Measurements from ENCODE around the gene EDARADD. TPM values are rescaled to one million over a fixed set of nuclear protein-coding genes. Genes with fewer than 3 reads are reported as not detected.
"Not testable (repeated sequence)": the region's sequence is repeated elsewhere in the genome, so short reads cannot be mapped to it uniquely, and the experiment has no call there.

The EDARADD gene
- total and polyA plus RNA-seq, 7 experiments from 2014 or later: 0.38 to 6.6 (median 0.73) TPM; not detected in 2

DNA sequence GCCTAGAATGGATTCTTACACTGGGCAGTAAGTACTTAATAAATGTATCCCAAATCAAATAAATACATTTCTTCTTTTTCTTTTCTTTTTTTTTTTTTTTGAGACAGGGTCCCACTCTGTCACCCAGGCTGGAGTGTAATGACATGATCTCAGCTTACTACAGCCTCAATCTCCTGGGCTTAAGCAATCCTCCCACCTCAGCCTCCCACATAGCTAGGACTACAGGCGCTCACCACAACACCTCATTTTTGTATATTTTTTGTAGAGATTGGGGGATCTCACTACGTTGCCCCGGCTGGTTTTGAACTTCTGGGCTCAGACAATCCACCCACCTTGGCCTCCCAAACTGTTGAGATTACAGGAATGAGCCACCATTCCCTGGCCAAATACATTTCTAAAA lies 66.0 kb downstream of the EDARADD start:
- DNase-seq (no peak), ATAC-seq (no peak)
- H3K4me1 Mint-ChIP-seq: peaks cover 3 to 11% (median 5%) of the 10 kb centered on the region in 7 donors
- H3K9me3 Mint-ChIP-seq: no peaks in the 10 kb centered on the region
- intact Hi-C loops (cut with micrococcal nuclease): no loop called here
- peaks cover 0 to 5% (median 0%) of the 10 kb centered on the region in 5 donors for H3K36me3 Mint-ChIP-seq
- H3K27ac Mint-ChIP-seq: no peak overlapping the region
- CTCF ChIA-PET: no interaction called here
- Histone ChIP-seq H3K36me3 (ENCODE audit: control insufficient read depth in 2 of 3, insufficient read depth in 3 of 3, low read length in 3 of 3) (no peaks in the 10 kb centered on the region), H3K27ac (ENCODE audit: low read depth, low read length) (no peak overlapping the region), H3K4me3 (ENCODE audit: low read length) (no peak overlapping the region), H3K9me3 (ENCODE audit: control insufficient read depth in 2 of 3, low read length in 3 of 3) (no peaks in the 10 kb centered on the region), H3K4me1 (ENCODE audit: control insufficient read depth in 2 of 2, insufficient read depth in 2 of 2, low read length in 2 of 2) (peaks cover 4 to 5% of the 10 kb centered on the region in 2 donors), H3K27me3 (ENCODE audit: control insufficient read depth in 2 of 2, insufficient read depth in 2 of 2, low read length in 2 of 2) (no peaks in the 10 kb centered on the region)
- POLR2A ChIA-PET: no interaction called here
- H3K4me3 Mint-ChIP-seq: no peak overlapping the region
- H3K27me3 Mint-ChIP-seq: peaks cover 2 to 28% (median 11%) of the 10 kb centered on the region in 5 donors

GRCh38 chr1:236464197-236464596 lies 70.1 kb downstream of the EDARADD start:
- peaks cover 11 to 39% (median 21%) of the 10 kb centered on the region in 5 donors for H3K27me3 Mint-ChIP-seq
- intact Hi-C loops (cut with micrococcal nuclease); ATAC-seq: not testable (repeated sequence)

DNA sequence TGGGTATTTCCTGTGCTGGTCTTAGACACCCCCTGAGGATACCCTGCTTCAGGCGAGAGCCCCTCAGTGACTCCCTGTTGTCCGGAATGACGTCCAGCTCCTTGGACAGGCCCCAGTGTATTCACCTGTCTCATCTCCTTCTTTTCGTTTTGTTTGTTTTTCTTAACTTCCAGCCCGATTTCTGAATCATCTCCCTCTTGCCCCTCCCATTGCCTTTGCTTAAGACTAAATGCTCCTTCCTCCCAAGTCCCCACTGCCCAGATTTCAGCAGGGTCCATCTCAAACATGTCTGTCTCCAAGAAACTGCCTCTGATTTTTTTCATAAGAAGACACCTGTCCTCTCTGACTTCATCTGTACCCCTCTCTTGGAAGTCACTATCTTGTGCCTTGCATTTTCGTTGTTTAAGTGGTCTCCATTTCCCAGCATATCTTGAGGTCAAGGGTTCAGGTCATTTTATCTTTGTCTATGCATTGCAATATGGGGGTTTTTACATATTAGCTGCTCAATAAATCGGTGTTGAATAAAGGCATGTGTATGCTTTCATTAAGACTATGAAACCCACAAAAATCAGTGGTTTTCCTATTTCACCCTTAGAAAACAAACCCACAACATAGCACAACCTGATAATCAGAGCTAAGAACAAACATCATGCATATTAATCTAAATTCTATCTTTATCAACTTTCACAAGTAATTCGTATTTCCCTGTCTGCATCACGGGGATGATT lies 71.3 kb downstream of the EDARADD start:
- ChIA-PET CTCF (no interaction called here), POLR2A (no interaction called here)
- H3K27me3 Mint-ChIP-seq: peaks cover 11 to 39% (median 21%) of the 10 kb centered on the region in 5 donors
- H3K36me3 Mint-ChIP-seq: peaks cover 0 to 5% (median 0%) of the 10 kb centered on the region in 5 donors
- H3K36me3 ChIP-seq (ENCODE audit: control insufficient read depth in 2 of 3, insufficient read depth in 3 of 3, low read length in 3 of 3): no peaks in the 10 kb centered on the region
- peak overlapping the region in 3 of 9 donors; percentile 31 to 41 (median 35) for H3K27ac Mint-ChIP-seq
- H3K9me3 ChIP-seq (ENCODE audit: control insufficient read depth in 2 of 3, low read length in 3 of 3): no peaks in the 10 kb centered on the region
- peaks cover 17 to 20% of the 10 kb centered on the region in 2 donors for H3K4me1 ChIP-seq (ENCODE audit: control insufficient read depth in 2 of 2, insufficient read depth in 2 of 2, low read length in 2 of 2)
- no peaks in the 10 kb centered on the region for H3K27me3 ChIP-seq (ENCODE audit: control insufficient read depth in 2 of 2, insufficient read depth in 2 of 2, low read length in 2 of 2)
- intact Hi-C loops (cut with micrococcal nuclease): no loop called here
- H3K4me3 ChIP-seq (ENCODE audit: low read length): peak overlapping the region; percentile 4
- DNase-seq (no peak), ATAC-seq (no peak)
- peak overlapping the region in 9 of 10 donors; percentile 13 to 76 (median 66) for H3K4me3 Mint-ChIP-seq
- no peak overlapping the region for H3K27ac ChIP-seq (ENCODE audit: low read depth, low read length)
- H3K4me1 Mint-ChIP-seq: peaks cover 18 to 25% (median 21%) of the 10 kb centered on the region in 7 donors
- peaks cover 0 to 1% (median 0%) of the 10 kb centered on the region in 11 donors for H3K9me3 Mint-ChIP-seq

More at GRCh38 chr1:236464197-236464596, 70.1 kb downstream of the EDARADD start:
- H3K27me3 ChIP-seq (ENCODE audit: control insufficient read depth in 2 of 2, insufficient read depth in 2 of 2, low read length in 2 of 2); DNase-seq; H3K4me3 Mint-ChIP-seq; POLR2A ChIA-PET; H3K36me3 Mint-ChIP-seq; CTCF ChIA-PET; H3K4me3 ChIP-seq (ENCODE audit: low read length); H3K27ac ChIP-seq (ENCODE audit: low read depth, low read length); H3K9me3 ChIP-seq (ENCODE audit: control insufficient read depth in 2 of 3, low read length in 3 of 3); H3K36me3 ChIP-seq (ENCODE audit: control insufficient read depth in 2 of 3, insufficient read depth in 3 of 3, low read length in 3 of 3); H3K9me3 Mint-ChIP-seq: not testable (repeated sequence)
- peaks cover 17 to 20% of the 10 kb centered on the region in 2 donors for H3K4me1 ChIP-seq (ENCODE audit: control insufficient read depth in 2 of 2, insufficient read depth in 2 of 2, low read length in 2 of 2)
- Mint-ChIP-seq H3K4me1 (peaks cover 18 to 25% (median 21%) of the 10 kb centered on the region in 7 donors), H3K27ac (peak overlapping the region in 1 of 9 donors; percentile 84)

GRCh38 chr1:236465959-236466303 lies 71.8 kb downstream of the EDARADD start:
- peaks cover 11 to 37% (median 21%) of the 10 kb centered on the region in 5 donors for H3K27me3 Mint-ChIP-seq
- ATAC-seq: peak; percentile 68
- DNase-seq: peak in 6 of 9 donors; percentile 12 to 42 (median 28)
- H3K9me3 Mint-ChIP-seq: peaks cover 0 to 1% (median 0%) of the 10 kb centered on the region in 11 donors
- intact Hi-C loops (cut with micrococcal nuclease): no loop called here
- no peak overlapping the region for H3K27ac ChIP-seq (ENCODE audit: low read depth, low read length)
- peak overlapping the region in 4 of 9 donors; percentile 12 to 41 (median 33) for H3K27ac Mint-ChIP-seq
- H3K4me1 Mint-ChIP-seq: peaks cover 18 to 25% (median 21%) of the 10 kb centered on the region in 7 donors
- no peaks in the 10 kb centered on the region for H3K36me3 ChIP-seq (ENCODE audit: control insufficient read depth in 2 of 3, insufficient read depth in 3 of 3, low read length in 3 of 3)
- H3K36me3 Mint-ChIP-seq: peaks cover 0 to 5% (median 0%) of the 10 kb centered on the region in 5 donors
- CTCF ChIA-PET: interaction anchor here (1.2 kb wide), 1 partner anchor 10 kb away, joined by 3 read pairs; no protein-coding TSS in a partner anchor
- no peaks in the 10 kb centered on the region for H3K27me3 ChIP-seq (ENCODE audit: control insufficient read depth in 2 of 2, insufficient read depth in 2 of 2, low read length in 2 of 2)
- peak overlapping the region; percentile 9 to 76 (median 66) for H3K4me3 Mint-ChIP-seq
- H3K4me3 ChIP-seq (ENCODE audit: low read length): peak overlapping the region; percentile 4
- no peaks in the 10 kb centered on the region for H3K9me3 ChIP-seq (ENCODE audit: control insufficient read depth in 2 of 3, low read length in 3 of 3)
- peaks cover 17 to 20% of the 10 kb centered on the region in 2 donors for H3K4me1 ChIP-seq (ENCODE audit: control insufficient read depth in 2 of 2, insufficient read depth in 2 of 2, low read length in 2 of 2)
- POLR2A ChIA-PET: no interaction called here

- POLR2A ChIA-PET: interaction anchor here (0.7 kb wide), 1 partner anchor 25 kb away, joined by 3 read pairs; no protein-coding TSS in a partner anchor
- Mint-ChIP-seq H3K36me3 (peaks cover 0 to 5% (median 0%) of the 10 kb centered on the region in 5 donors), H3K9me3 (peaks cover 0 to 1% (median 0%) of the 10 kb centered on the region in 11 donors), H3K27me3 (peaks cover 11 to 26% (median 21%) of the 10 kb centered on the region in 5 donors), H3K4me3 (no peak overlapping the region), H3K4me1 (peaks cover 18 to 25% (median 21%) of the 10 kb centered on the region in 7 donors), H3K27ac (no peak overlapping the region)
- DNase-seq: no peak
- Histone ChIP-seq H3K9me3 (ENCODE audit: control insufficient read depth in 2 of 3, low read length in 3 of 3) (no peaks in the 10 kb centered on the region), H3K4me3 (ENCODE audit: low read length) (no peak overlapping the region), H3K36me3 (ENCODE audit: control insufficient read depth in 2 of 3, insufficient read depth in 3 of 3, low read length in 3 of 3) (no peaks in the 10 kb centered on the region), H3K27me3 (ENCODE audit: control insufficient read depth in 2 of 2, insufficient read depth in 2 of 2, low read length in 2 of 2) (no peaks in the 10 kb centered on the region), H3K27ac (ENCODE audit: low read depth, low read length) (no peak overlapping the region), H3K4me1 (ENCODE audit: control insufficient read depth in 2 of 2, insufficient read depth in 2 of 2, low read length in 2 of 2) (peaks cover 17 to 20% of the 10 kb centered on the region in 2 donors)
- CTCF ChIA-PET: interaction anchor here (0.6 to 1.2 kb wide), 3 partner anchors 9 to 237 kb away, joined by 3 to 4 read pairs (median 3); no protein-coding TSS in a partner anchor
- ATAC-seq: no peak
- intact Hi-C loops (cut with micrococcal nuclease): no loop called here
These were observed 73.2 kb downstream of the EDARADD start for GRCh38 chr1:236467327-236467641.

DNA sequence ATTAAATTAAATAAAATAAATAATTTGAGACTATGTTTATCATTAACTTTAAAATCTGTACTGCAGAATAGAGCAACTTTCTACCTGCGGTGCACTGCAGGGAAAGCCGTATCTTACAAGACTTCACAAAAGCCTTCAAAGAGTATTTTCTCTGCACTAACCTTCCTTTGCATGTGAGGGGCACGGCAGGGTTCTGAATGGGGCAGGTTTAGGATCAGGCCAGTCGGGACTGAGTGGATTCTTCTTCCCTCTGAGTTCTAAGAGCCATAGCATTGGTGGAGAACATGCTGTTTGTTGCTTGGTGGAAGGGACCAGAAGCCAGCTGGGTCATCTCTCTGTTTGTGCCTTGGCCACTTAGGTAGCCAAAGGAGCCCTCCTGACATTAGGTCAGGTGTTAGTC lies 74.5 kb downstream of the EDARADD start:
- Mint-ChIP-seq H3K27me3 (peaks cover 11 to 19% (median 15%) of the 10 kb centered on the region in 5 donors), H3K4me1 (peaks cover 18 to 26% (median 21%) of the 10 kb centered on the region in 7 donors), H3K4me3 (no peak overlapping the region), H3K9me3 (peaks cover 0 to 1% (median 0%) of the 10 kb centered on the region in 11 donors), H3K36me3 (peaks cover 0 to 5% (median 0%) of the 10 kb centered on the region in 5 donors), H3K27ac (no peak overlapping the region)
- no peaks in the 10 kb centered on the region for H3K27me3 ChIP-seq (ENCODE audit: control insufficient read depth in 2 of 2, insufficient read depth in 2 of 2, low read length in 2 of 2)
- no peak overlapping the region for H3K27ac ChIP-seq (ENCODE audit: low read depth, low read length)
- no peaks in the 10 kb centered on the region for H3K9me3 ChIP-seq (ENCODE audit: control insufficient read depth in 2 of 3, low read length in 3 of 3)
- POLR2A ChIA-PET: no interaction called here
- H3K36me3 ChIP-seq (ENCODE audit: control insufficient read depth in 2 of 3, insufficient read depth in 3 of 3, low read length in 3 of 3): no peaks in the 10 kb centered on the region
- peaks cover 17 to 20% of the 10 kb centered on the region in 2 donors for H3K4me1 ChIP-seq (ENCODE audit: control insufficient read depth in 2 of 2, insufficient read depth in 2 of 2, low read length in 2 of 2)
- intact Hi-C loops (cut with micrococcal nuclease): no loop called here
- no peak for ATAC-seq
- no peak for DNase-seq
- H3K4me3 ChIP-seq (ENCODE audit: low read length): no peak overlapping the region
- CTCF ChIA-PET: no interaction called here
